GM18505 (cell line): ENCODE results near the gene FAM53B.

Experiments used
- ATAC-seq: cut with Tn5 transposase; IDR thresholded peaks from one replicate; pipeline ENCODE4 v1.9.1; 2021; ENCODE audit not compliant: unreplicated experiment
- POLR2A ChIP-seq: IDR thresholded peaks from 4 replicates; pipeline ENCODE4 v1.6.1; 2011; ENCODE audit warnings: borderline replicate concordance; ENCODE audit not compliant: insufficient read depth, insufficient read length; ENCODE audit errors: extremely low read depth

The FAM53B gene

GRCh38 chr10:124624466-124624865 lies 119.7 kb downstream of the FAM53B start:
- TF ChIP-seq POLR2A: no peak
- no peak for ATAC-seq

- no peak for TF ChIP-seq POLR2A
- no peak for ATAC-seq
Measured at GRCh38 chr10:124624006-124624405, 120.2 kb downstream of the FAM53B start.

- TF ChIP-seq POLR2A: no peak
- ATAC-seq: no peak
Measured at GRCh38 chr10:124622866-124623536, 121.2 kb downstream of the FAM53B start.

- ATAC-seq: no peak
- TF ChIP-seq POLR2A: no peak
Measured at GRCh38 chr10:124622158-124622557, 122.0 kb downstream of the FAM53B start.

- TF ChIP-seq POLR2A: no peak
- no peak for ATAC-seq
Measured at GRCh38 chr10:124621637-124622036, 122.5 kb downstream of the FAM53B start.

GRCh38 chr10:124619802-124620490 lies 124.2 kb downstream of the FAM53B start:
- no peak for ATAC-seq
- TF ChIP-seq POLR2A: no peak

GRCh38 chr10:124619195-124619594 lies 125.0 kb downstream of the FAM53B start:
- TF ChIP-seq POLR2A: no peak
- ATAC-seq: no peak

- ATAC-seq: no peak
- TF ChIP-seq POLR2A: no peak
Measured at GRCh38 chr10:124618470-124619073, 125.6 kb downstream of the FAM53B start.

GRCh38 chr10:124616836-124617130 lies 127.4 kb downstream of the FAM53B start:
- no peak for TF ChIP-seq POLR2A
- ATAC-seq: no peak

- ATAC-seq: no peak
- no peak for TF ChIP-seq POLR2A
Measured at GRCh38 chr10:124616040-124616835, 127.9 kb downstream of the FAM53B start.

- no peak for TF ChIP-seq POLR2A
- no peak for ATAC-seq
Measured at GRCh38 chr10:124615259-124615658, 128.9 kb downstream of the FAM53B start.

- peak; percentile 43 for ATAC-seq
- TF ChIP-seq POLR2A: no peak
Measured at GRCh38 chr10:124614003-124614659, 130.0 kb downstream of the FAM53B start.
